CD4-positive, alpha-beta T cell (primary cell): Measurements from ENCODE around the gene OXCT1. TPM values are rescaled to one million over a fixed set of nuclear protein-coding genes. Genes with fewer than 3 reads are reported as not detected.

Experiments
- ATAC-seq: fragments of 200-7000 bp; cut with Tn5 transposase; one replicate; pipeline ENCODE4 v1.10.0; 2022; ENCODE audit warnings: mild to moderate bottlenecking; ENCODE audit not compliant: poor library complexity
- CTCF ChIA-PET: fragments of 350-600 bp; sonication (Branson Sonifier 250); formaldehyde crosslinking; loops from one replicate; lab custom pipeline; 2021; ENCODE audit warnings: antibody characterized with exemption, inconsistent platforms; lab: Charles Lee
- POLR2A ChIA-PET: fragments of 350-600 bp; sonication (Branson Sonifier 250); formaldehyde crosslinking; loops from one replicate; lab custom pipeline; 2021; ENCODE audit warnings: antibody characterized with exemption, inconsistent platforms; lab: Charles Lee
- DNase-seq, 14 experiments: peaks; one replicate each; pipeline ENCODE4 v3.0.0-alpha.2; 2013 to 2020; ENCODE audit warnings: mixed read lengths in 2 of 14
- H3K27ac ChIP-seq, 2 donors: one replicate each; pipeline versions ENCODE4 v1.5.1 to v1.7.0; 2013; ENCODE audit warnings: low read length in 2 of 2, low read depth in 1 of 2, mild to moderate bottlenecking in 1 of 2
- H3K27me3 ChIP-seq, 2 experiments: 1 replicate in 1 of 2; 2 replicates in 1 of 2; pipeline versions ENCODE4 v1.6.1 to v1.7.0; 2013; ENCODE audit warnings: low read length in 2 of 2, control low read depth in 1 of 2, mild to moderate bottlenecking in 1 of 2, moderate library complexity in 1 of 2; ENCODE audit not compliant: insufficient read depth in 2 of 2, control insufficient read depth in 1 of 2
- H3K36me3 ChIP-seq: one replicate; pipeline ENCODE4 v1.6.1; 2013; ENCODE audit warnings: low read length, control low read depth; ENCODE audit not compliant: insufficient read depth
- H3K4me1 ChIP-seq: one replicate; pipeline ENCODE4 v1.6.1; 2013; ENCODE audit warnings: low read length, control low read depth; ENCODE audit not compliant: insufficient read depth
- H3K4me3 ChIP-seq: one replicate; pipeline ENCODE4 v1.5.1; 2013; ENCODE audit warnings: mild to moderate bottlenecking, low read length, moderate library complexity
- H3K9me3 ChIP-seq, 2 experiments: 1 replicate in 1 of 2; 2 replicates in 1 of 2; pipeline versions ENCODE4 v1.6.1 to v1.7.0; 2013; ENCODE audit warnings: low read length in 2 of 2, mild to moderate bottlenecking in 2 of 2, control low read depth in 1 of 2, moderate library complexity in 1 of 2; ENCODE audit not compliant: control insufficient read depth in 1 of 2, insufficient read depth in 1 of 2
- H3K27ac Mint-ChIP-seq: one replicate; pipeline ENCODE4 v1.8.0; 2020; ENCODE audit warnings: mixed read lengths
- H3K27me3 Mint-ChIP-seq: one replicate; pipeline ENCODE4 v1.8.0; 2021; ENCODE audit warnings: mixed read lengths
- H3K36me3 Mint-ChIP-seq: one replicate; pipeline ENCODE4 v1.8.0; 2021; ENCODE audit warnings: low read depth, mixed read lengths
- H3K4me1 Mint-ChIP-seq: one replicate; pipeline ENCODE4 v1.8.0; 2021; ENCODE audit warnings: low read depth, mixed read lengths
- H3K4me3 Mint-ChIP-seq: one replicate; pipeline ENCODE4 v1.8.0; 2020; ENCODE audit warnings: mild to moderate bottlenecking, mixed read lengths
- H3K9me3 Mint-ChIP-seq: one replicate; pipeline ENCODE4 v1.8.0; 2020; ENCODE audit warnings: mixed read lengths
- intact Hi-C, 2 experiments: fragments of 100-400 bp; cut with DNase I in 1 of 2; cut with micrococcal nuclease in 1 of 2; formaldehyde crosslinking; loops; one replicate each; pipeline versions ENCODE4 v1.15.1 to v1.9.0; 2023 to 2025; cut with DNase I, micrococcal nuclease
- total RNA-seq, 174 experiments: library from RNA in 2 of 174; stranded (reverse) in 2 of 174; gene quantifications; one replicate each; pipeline ENCODE4 v1.2.3 and lab custom pipeline; 2021 to 2026
- TF ChIP-seq, protein P1 (sequence below): fragments of 200-600 bp; IDR thresholded peaks from one replicate; pipeline ENCODE4 v1.8.0; 2022; ENCODE audit warnings: antibody characterized with exemption, mild to moderate bottlenecking

The OXCT1 gene
- total RNA-seq, 2 experiments from 2014 or later: 14.7 to 15.3 TPM

DNA sequence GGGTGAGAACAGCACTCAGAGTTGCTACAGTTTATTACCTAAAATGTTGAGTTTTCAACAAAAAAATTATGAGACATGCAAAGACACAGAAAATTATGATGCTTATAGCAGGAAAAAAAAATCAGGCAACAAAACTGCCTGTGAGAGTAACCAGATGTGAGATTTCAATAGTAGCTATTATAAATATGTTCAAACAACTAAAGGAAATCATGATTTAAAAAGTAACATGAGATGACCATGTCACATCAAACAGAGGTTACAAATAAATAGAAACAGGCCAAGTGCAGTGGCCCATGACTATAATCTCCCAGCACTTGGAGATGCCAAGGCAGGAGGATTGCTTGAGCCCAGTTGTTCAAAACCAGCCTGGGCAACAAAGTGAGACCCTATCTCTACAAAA, 21.8 kb upstream of the OXCT1 start:
- TF ChIP-seq, protein P1, sequence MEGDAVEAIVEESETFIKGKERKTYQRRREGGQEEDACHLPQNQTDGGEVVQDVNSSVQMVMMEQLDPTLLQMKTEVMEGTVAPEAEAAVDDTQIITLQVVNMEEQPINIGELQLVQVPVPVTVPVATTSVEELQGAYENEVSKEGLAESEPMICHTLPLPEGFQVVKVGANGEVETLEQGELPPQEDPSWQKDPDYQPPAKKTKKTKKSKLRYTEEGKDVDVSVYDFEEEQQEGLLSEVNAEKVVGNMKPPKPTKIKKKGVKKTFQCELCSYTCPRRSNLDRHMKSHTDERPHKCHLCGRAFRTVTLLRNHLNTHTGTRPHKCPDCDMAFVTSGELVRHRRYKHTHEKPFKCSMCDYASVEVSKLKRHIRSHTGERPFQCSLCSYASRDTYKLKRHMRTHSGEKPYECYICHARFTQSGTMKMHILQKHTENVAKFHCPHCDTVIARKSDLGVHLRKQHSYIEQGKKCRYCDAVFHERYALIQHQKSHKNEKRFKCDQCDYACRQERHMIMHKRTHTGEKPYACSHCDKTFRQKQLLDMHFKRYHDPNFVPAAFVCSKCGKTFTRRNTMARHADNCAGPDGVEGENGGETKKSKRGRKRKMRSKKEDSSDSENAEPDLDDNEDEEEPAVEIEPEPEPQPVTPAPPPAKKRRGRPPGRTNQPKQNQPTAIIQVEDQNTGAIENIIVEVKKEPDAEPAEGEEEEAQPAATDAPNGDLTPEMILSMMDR: no peak
- no peak overlapping the region for H3K4me3 ChIP-seq
- ATAC-seq (no peak), DNase-seq (no peak)
- no peaks in the 10 kb centered on the region for H3K9me3 Mint-ChIP-seq
- H3K36me3 ChIP-seq: no peaks in the 10 kb centered on the region
- H3K27me3 ChIP-seq: peaks cover 2 to 32% of the 10 kb centered on the region in 2 experiments
- no peaks in the 10 kb centered on the region for H3K4me1 Mint-ChIP-seq
- intact Hi-C loops: no loop called here
- no peak overlapping the region for H3K27ac Mint-ChIP-seq
- ChIA-PET POLR2A (no interaction called here), CTCF (no interaction called here)
- H3K4me1 ChIP-seq: no peaks in the 10 kb centered on the region
- no peak overlapping the region for H3K27ac ChIP-seq
- no peaks in the 10 kb centered on the region for H3K9me3 ChIP-seq
- no peaks in the 10 kb centered on the region for H3K36me3 Mint-ChIP-seq
- peaks cover 69% of the 10 kb centered on the region for H3K27me3 Mint-ChIP-seq
- no peak overlapping the region for H3K4me3 Mint-ChIP-seq

DNA sequence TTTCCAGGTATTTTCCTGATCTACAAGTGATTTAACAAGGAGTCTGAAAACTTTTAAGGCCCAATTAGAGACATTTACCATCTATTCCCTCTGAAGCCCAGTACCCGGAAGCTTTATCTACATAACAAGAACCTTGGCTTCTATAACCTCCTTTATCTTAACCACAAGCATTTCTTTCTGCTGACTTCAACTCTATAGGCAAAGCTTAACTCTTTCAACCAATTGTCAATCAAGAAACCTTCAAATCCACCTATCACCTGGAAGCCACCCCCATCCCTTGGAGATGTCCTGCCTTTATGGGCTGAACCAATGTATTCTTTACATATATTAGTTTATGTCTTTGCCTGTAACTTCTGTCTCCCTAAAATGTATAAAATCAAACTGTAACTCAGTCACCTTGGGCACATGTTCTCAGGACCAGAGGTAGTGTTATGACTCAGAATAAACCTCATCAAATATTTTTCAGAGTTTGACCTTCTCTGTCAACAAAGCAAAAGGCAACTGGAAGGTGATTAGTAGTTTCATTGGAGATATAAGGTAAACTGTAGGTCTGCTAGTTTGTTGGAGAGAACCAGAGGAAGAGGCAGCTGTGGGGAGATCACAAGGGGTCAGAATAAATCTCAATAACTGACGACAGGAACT, 21.0 kb upstream of the OXCT1 start:
- ATAC-seq (no peak), DNase-seq (no peak)
- intact Hi-C loops: no loop called here
- no peaks in the 10 kb centered on the region for H3K4me1 ChIP-seq
- Mint-ChIP-seq H3K36me3 (no peaks in the 10 kb centered on the region), H3K4me1 (no peaks in the 10 kb centered on the region), H3K27ac (no peak overlapping the region), H3K4me3 (no peak overlapping the region), H3K9me3 (no peaks in the 10 kb centered on the region), H3K27me3 (peaks cover 60% of the 10 kb centered on the region)
- no peaks in the 10 kb centered on the region for H3K9me3 ChIP-seq
- ChIA-PET CTCF (no interaction called here), POLR2A (interaction anchor here (1.6 kb wide), 1 partner anchor 13 kb away, joined by 8 read pairs; the partner anchor contains the start of gene RIMOC1)
- TF ChIP-seq, protein P1: no peak
- no peaks in the 10 kb centered on the region for H3K36me3 ChIP-seq
- H3K27ac ChIP-seq: no peak overlapping the region
- H3K27me3 ChIP-seq: peaks cover 2 to 25% of the 10 kb centered on the region in 2 experiments
- H3K4me3 ChIP-seq: no peak overlapping the region

DNA sequence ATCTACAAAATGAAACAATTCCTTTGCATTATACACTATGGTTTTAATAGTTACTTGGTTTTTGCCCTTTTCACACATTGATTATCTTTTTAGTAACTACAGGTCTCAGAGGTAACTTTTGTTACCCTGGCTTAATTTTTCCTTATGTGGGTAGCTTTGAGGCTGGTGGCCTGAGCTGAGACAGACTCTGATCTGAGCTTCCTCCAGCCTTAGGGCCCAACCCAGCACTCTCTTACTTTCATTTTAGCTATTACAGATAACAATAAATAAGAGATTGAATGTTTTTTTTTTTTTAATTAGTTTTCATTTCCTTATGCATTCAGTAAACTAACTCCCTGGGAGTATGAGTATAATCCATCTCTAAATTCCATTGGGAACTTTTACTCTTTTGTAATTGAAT, 15.1 kb upstream of the OXCT1 start:
- Mint-ChIP-seq H3K9me3 (no peaks in the 10 kb centered on the region), H3K27ac (no peak overlapping the region), H3K4me1 (no peaks in the 10 kb centered on the region), H3K4me3 (no peak overlapping the region), H3K36me3 (no peaks in the 10 kb centered on the region), H3K27me3 (peaks cover 38% of the 10 kb centered on the region)
- no peak for ATAC-seq
- ChIA-PET CTCF (no interaction called here), POLR2A (no interaction called here)
- TF ChIP-seq, protein P1: no peak
- H3K4me3 ChIP-seq: no peak overlapping the region
- no peak overlapping the region for H3K27ac ChIP-seq
- no peaks in the 10 kb centered on the region for H3K4me1 ChIP-seq
- no peaks in the 10 kb centered on the region for H3K36me3 ChIP-seq
- H3K27me3 ChIP-seq: peaks cover 2 to 20% of the 10 kb centered on the region in 2 experiments
- H3K9me3 ChIP-seq: no peaks in the 10 kb centered on the region
- intact Hi-C loops: no loop called here
- no peak for DNase-seq
